Caco-2 (cell line): ENCODE measurements around the gene OR7C1. TPM values are rescaled to one million over a fixed set of nuclear protein-coding genes. Genes with fewer than 3 reads are reported as not detected.
"Not testable (repeated sequence)": the region's sequence is repeated elsewhere in the genome, so short reads cannot be mapped to it uniquely, and the experiment has no call there.

ENCODE experiments used
- BruUV-seq: library from RNA; stranded (reverse); fragments of 400-500 nt; replicated peaks from 2 replicates; lab custom pipeline; 2021; lab: Mats Ljungman, UMichigan
- CTCF ChIA-PET: fragments of 300-600 bp; sonication (Branson Sonifier 250); formaldehyde crosslinking; loops from one replicate; lab custom pipeline; 2022; ENCODE audit warnings: antibody characterized with exemption; lab: Charles Lee
- POLR2A ChIA-PET: fragments of 300-600 bp; sonication (Branson Sonifier 250); formaldehyde crosslinking; loops from one replicate; lab custom pipeline; 2022; ENCODE audit warnings: antibody characterized with exemption; lab: Charles Lee
- DNase-seq, 2 experiments: peaks; one replicate each; pipeline versions ENCODE4 v3.0.0 to v3.0.0-alpha.2; 2020 to 2022
- H3K27me3 ChIP-seq: replicated peaks from 2 replicates; pipeline ENCODE4 v1.6.0; 2011; ENCODE audit warnings: low read length; ENCODE audit not compliant: control insufficient read depth, insufficient read depth
- H3K36me3 ChIP-seq: 2 replicates; pipeline ENCODE4 v1.5.1; 2011; ENCODE audit warnings: low read length; ENCODE audit not compliant: control insufficient read depth, insufficient read depth
- H3K4me1 ChIP-seq: fragments of 250-450 bp; sonication (Bioruptor Pico); 2 replicates; pipeline ENCODE4 v1.5.1; 2020; ENCODE audit warnings: mild to moderate bottlenecking
- H3K4me3 ChIP-seq: 2 replicates; pipeline ENCODE4 v1.5.1; 2011; ENCODE audit warnings: low read depth, mild to moderate bottlenecking, control low read depth, low read length
- H3K9me3 ChIP-seq: fragments of 250-450 bp; sonication (Bioruptor Pico); 2 replicates; pipeline ENCODE4 v1.5.1; 2020; ENCODE audit warnings: mild to moderate bottlenecking, moderate library complexity
- H3K27ac Mint-ChIP-seq: one replicate; pipeline ENCODE4 v1.8.0; 2022; ENCODE audit warnings: mixed read lengths; ENCODE audit not compliant: unreplicated experiment
- H3K27me3 Mint-ChIP-seq: one replicate; pipeline ENCODE4 v1.8.0; 2022; ENCODE audit warnings: mixed read lengths; ENCODE audit not compliant: insufficient read depth, unreplicated experiment
- H3K36me3 Mint-ChIP-seq: one replicate; pipeline ENCODE4 v1.8.0; 2022; ENCODE audit warnings: mild to moderate bottlenecking, mixed read lengths; ENCODE audit not compliant: insufficient read depth, unreplicated experiment
- H3K4me1 Mint-ChIP-seq: one replicate; pipeline ENCODE4 v1.8.0; 2022; ENCODE audit warnings: low read depth, mixed read lengths; ENCODE audit not compliant: unreplicated experiment
- H3K4me3 Mint-ChIP-seq: one replicate; pipeline ENCODE4 v1.8.0; 2022; ENCODE audit warnings: mild to moderate bottlenecking, moderate library complexity, mixed read lengths; ENCODE audit not compliant: unreplicated experiment
- H3K9me3 Mint-ChIP-seq: one replicate; pipeline ENCODE4 v1.8.0; 2022; ENCODE audit warnings: mixed read lengths; ENCODE audit not compliant: unreplicated experiment
- intact Hi-C: fragments of 100-400 bp; cut with micrococcal nuclease; formaldehyde crosslinking; loops from one replicate; pipeline ENCODE4 v1.10.0; 2022; ENCODE audit not compliant: unreplicated experiment
- total RNA-seq: library from RNA; stranded (reverse); gene quantifications from 2 replicates; pipeline ENCODE4 v1.2.3, GENCODE V29; 2022
- TF ChIP-seq, protein P1 (sequence below), 2 experiments: fragments of 200-600 bp in 1 of 2; IDR thresholded peaks; 1 replicate in 1 of 2; 2 replicates in 1 of 2; pipeline versions ENCODE4 v1.5.1 to v1.8.0; 2011 to 2022; ENCODE audit warnings: antibody characterized with exemption in 1 of 2, control low read depth in 1 of 2, inconsistent platforms in 1 of 2, low read depth in 1 of 2, low read length in 1 of 2, mild to moderate bottlenecking in 1 of 2, moderate library complexity in 1 of 2; ENCODE audit not compliant: insufficient read depth in 1 of 2, severe bottlenecking in 1 of 2, unreplicated experiment in 1 of 2

Gene OR7C1
- total RNA-seq, 1 experiment from 2014 or later = not detected

DNA sequence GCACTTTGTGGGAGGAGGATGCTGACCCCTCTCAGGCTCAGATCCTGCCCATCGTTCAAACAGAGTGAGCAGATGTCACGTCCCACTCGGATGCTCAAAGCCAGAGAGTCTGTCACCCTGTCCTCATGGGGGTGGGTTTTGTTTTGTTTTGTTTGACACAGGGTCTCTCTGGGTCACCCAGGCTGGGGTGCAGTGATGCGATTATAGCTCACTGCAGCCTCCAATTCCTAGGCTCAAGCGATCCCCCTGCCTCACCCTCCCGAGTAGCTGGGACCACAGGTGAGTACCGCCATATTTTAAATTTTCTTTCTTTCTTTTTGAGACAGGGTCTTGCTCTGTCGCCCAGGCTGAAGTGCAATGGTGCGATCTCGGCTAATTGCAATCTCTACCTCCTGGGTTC, 60.6 kb downstream of the OR7C1 start:
- TF ChIP-seq, protein P1, sequence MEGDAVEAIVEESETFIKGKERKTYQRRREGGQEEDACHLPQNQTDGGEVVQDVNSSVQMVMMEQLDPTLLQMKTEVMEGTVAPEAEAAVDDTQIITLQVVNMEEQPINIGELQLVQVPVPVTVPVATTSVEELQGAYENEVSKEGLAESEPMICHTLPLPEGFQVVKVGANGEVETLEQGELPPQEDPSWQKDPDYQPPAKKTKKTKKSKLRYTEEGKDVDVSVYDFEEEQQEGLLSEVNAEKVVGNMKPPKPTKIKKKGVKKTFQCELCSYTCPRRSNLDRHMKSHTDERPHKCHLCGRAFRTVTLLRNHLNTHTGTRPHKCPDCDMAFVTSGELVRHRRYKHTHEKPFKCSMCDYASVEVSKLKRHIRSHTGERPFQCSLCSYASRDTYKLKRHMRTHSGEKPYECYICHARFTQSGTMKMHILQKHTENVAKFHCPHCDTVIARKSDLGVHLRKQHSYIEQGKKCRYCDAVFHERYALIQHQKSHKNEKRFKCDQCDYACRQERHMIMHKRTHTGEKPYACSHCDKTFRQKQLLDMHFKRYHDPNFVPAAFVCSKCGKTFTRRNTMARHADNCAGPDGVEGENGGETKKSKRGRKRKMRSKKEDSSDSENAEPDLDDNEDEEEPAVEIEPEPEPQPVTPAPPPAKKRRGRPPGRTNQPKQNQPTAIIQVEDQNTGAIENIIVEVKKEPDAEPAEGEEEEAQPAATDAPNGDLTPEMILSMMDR (IDR thresholded peaks at IDR 0.05; ENCODE audit: insufficient read depth in 1 of 2, low read depth in 1 of 2, low read length in 1 of 2, severe bottlenecking in 1 of 2, unreplicated experiment in 1 of 2) = no peak
- DNase-seq = no peak
- no peaks in the 10 kb centered on the region for H3K4me1 Mint-ChIP-seq
- ChIA-PET CTCF (no interaction called here), POLR2A (no interaction called here)
- peaks cover 7% of the 10 kb centered on the region for H3K27me3 Mint-ChIP-seq
- Histone ChIP-seq H3K4me3 (no peak overlapping the region), H3K27me3 (no peaks in the 10 kb centered on the region), H3K36me3 (no peaks in the 10 kb centered on the region), H3K9me3 (no peaks in the 10 kb centered on the region), H3K4me1 (no peaks in the 10 kb centered on the region)
- H3K27ac Mint-ChIP-seq = no peak overlapping the region
- no peaks in the 10 kb centered on the region for H3K9me3 Mint-ChIP-seq
- peaks cover 6% of the 10 kb centered on the region for H3K36me3 Mint-ChIP-seq
- no peak overlapping the region for H3K4me3 Mint-ChIP-seq
- intact Hi-C loops = no loop called here
- BruUV-seq = no TSS peak

DNA sequence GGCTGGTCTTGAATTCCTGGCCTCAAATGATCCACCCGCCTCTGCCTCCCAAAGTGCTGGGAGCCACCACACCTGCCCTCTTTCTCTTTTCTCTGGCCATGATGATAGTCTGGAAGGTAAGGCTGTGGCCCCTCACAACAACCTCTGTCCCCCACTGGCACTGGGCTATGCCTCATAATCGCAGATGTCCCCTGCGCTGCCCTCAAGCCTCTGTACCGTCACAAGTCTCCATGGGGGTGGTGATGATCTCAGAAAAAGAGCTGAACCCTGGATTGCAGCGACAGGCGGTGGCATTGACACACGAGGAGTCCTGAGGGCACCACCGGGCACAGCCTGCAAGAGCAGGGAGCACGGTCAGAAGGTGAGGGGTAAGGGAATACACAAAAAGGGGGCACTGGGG, 61.3 kb downstream of the OR7C1 start:
- BruUV-seq, intact Hi-C loops, POLR2A ChIA-PET, H3K9me3 Mint-ChIP-seq, H3K4me3 ChIP-seq, H3K27me3 Mint-ChIP-seq, H3K36me3 Mint-ChIP-seq, H3K4me1 Mint-ChIP-seq, H3K4me1 ChIP-seq, H3K9me3 ChIP-seq, H3K27me3 ChIP-seq, H3K36me3 ChIP-seq, DNase-seq, H3K4me3 Mint-ChIP-seq, H3K27ac Mint-ChIP-seq, CTCF ChIA-PET: not testable (repeated sequence)

GRCh38 chr19:14772995-14773394, 62.0 kb downstream of the OR7C1 start:
- no TSS peak for BruUV-seq

More at GRCh38 chr19:14772995-14773394, 62.0 kb downstream of the OR7C1 start:
- H3K27ac Mint-ChIP-seq = no peak overlapping the region
- peaks cover 6% of the 10 kb centered on the region for H3K36me3 Mint-ChIP-seq
- CTCF ChIA-PET = no interaction called here
- no peaks in the 10 kb centered on the region for H3K9me3 Mint-ChIP-seq
- POLR2A ChIA-PET = no interaction called here
- no peaks in the 10 kb centered on the region for H3K4me1 ChIP-seq
- H3K4me3 Mint-ChIP-seq = no peak overlapping the region
- H3K4me3 ChIP-seq = no peak overlapping the region
- H3K36me3 ChIP-seq = no peaks in the 10 kb centered on the region
- no peaks in the 10 kb centered on the region for H3K4me1 Mint-ChIP-seq
- TF ChIP-seq, protein P1 (IDR thresholded peaks at IDR 0.05; ENCODE audit: insufficient read depth in 1 of 2, low read depth in 1 of 2, low read length in 1 of 2, severe bottlenecking in 1 of 2, unreplicated experiment in 1 of 2) = no peak
- no peak for DNase-seq
- peaks cover 4% of the 10 kb centered on the region for H3K27me3 Mint-ChIP-seq
- no peaks in the 10 kb centered on the region for H3K9me3 ChIP-seq
- intact Hi-C loops = no loop called here
- H3K27me3 ChIP-seq = no peaks in the 10 kb centered on the region
